ENCODE data around the gene CYGB.

- TF ChIP-seq CTCF (IDR thresholded peaks at IDR 0.05) = no peak
- no peak for TF ChIP-seq POLR2A (IDR thresholded peaks at IDR 0.05)
- TF ChIP-seq POLR2AphosphoS5 (IDR thresholded peaks at IDR 0.05) = no peak
These were observed 23.8 kb upstream of the CYGB start for GRCh38 chr17:76561332-76561731.

All from gastroesophageal sphincter (tissue), 3 donors.